ENCODE measurements around the gene ARPC3. TPM values are rescaled to one million over a fixed set of nuclear protein-coding genes. Genes with fewer than 3 reads are reported as not detected.

Gene ARPC3
- total RNA-seq, 1 donor from 2014 or later: 435 TPM

DNA sequence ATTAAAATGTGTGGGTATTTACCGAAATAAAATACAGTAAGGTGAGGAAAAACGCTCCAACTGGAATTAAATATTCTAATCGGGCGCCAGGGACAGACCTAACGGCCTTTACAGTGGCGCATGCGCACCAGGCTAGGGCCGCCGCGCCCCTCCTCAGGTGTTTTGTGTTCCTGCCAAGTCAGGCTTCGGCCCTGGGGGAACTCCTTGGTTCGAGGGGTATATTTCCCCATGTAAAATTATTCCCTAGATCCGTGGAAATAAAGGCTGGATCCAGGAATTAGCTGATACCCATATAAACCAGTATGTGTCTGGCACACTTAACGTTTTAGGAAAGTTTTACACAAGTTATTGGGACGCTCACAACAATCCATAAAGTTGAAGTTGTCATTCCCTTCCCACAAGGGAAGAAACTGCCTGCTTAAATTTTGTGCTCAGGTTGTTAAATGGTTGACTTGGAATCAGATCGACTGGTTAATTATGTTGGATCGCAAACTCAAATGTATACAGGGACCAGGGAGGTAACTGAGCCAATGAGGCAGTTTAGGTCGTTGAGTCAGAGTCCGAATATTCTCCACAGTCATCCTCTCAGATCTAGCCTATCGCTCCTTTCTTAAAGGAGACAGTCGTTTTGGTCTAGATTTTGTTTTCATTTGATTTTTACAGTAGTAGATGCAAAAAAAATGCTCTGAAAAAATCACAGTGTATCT lies 46.0 kb downstream of the ARPC3 start:
- peak; percentile 67 for ATAC-seq (ENCODE audit: low read depth)
- peaks cover 33% of the 10 kb centered on the region for H3K4me1 Mint-ChIP-seq
- intact Hi-C loops (cut with micrococcal nuclease): loop anchor here (1.0 to 2.0 kb wide), 6 partner anchors 27 to 392 kb away; partner anchors contain the start of genes ATP2A2, C12orf76, RAD9B and VPS29
- H3K4me3 Mint-ChIP-seq: peak overlapping the region; percentile 99
- H3K36me3 Mint-ChIP-seq (ENCODE audit: low read depth): peaks cover 29% of the 10 kb centered on the region
- TF ChIP-seq, protein P1, sequence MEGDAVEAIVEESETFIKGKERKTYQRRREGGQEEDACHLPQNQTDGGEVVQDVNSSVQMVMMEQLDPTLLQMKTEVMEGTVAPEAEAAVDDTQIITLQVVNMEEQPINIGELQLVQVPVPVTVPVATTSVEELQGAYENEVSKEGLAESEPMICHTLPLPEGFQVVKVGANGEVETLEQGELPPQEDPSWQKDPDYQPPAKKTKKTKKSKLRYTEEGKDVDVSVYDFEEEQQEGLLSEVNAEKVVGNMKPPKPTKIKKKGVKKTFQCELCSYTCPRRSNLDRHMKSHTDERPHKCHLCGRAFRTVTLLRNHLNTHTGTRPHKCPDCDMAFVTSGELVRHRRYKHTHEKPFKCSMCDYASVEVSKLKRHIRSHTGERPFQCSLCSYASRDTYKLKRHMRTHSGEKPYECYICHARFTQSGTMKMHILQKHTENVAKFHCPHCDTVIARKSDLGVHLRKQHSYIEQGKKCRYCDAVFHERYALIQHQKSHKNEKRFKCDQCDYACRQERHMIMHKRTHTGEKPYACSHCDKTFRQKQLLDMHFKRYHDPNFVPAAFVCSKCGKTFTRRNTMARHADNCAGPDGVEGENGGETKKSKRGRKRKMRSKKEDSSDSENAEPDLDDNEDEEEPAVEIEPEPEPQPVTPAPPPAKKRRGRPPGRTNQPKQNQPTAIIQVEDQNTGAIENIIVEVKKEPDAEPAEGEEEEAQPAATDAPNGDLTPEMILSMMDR (IDR thresholded peaks at IDR 0.05): no peak
- CTCF ChIA-PET: interaction anchor here (1.8 kb wide), 1 partner anchor 27 kb away, joined by 8 read pairs; no protein-coding TSS in a partner anchor
- H3K9me3 Mint-ChIP-seq: no peaks in the 10 kb centered on the region
- peak overlapping the region; percentile 99 for H3K27ac Mint-ChIP-seq
- POLR2A ChIA-PET: interaction anchor here (0.6 to 2.2 kb wide), 6 partner anchors 13 to 76 kb away, joined by 3 to 19 read pairs (median 6); partner anchors contain the start of gene ARPC3
- no peaks in the 10 kb centered on the region for H3K27me3 Mint-ChIP-seq
- DNase-seq: peak; percentile 64

DNA sequence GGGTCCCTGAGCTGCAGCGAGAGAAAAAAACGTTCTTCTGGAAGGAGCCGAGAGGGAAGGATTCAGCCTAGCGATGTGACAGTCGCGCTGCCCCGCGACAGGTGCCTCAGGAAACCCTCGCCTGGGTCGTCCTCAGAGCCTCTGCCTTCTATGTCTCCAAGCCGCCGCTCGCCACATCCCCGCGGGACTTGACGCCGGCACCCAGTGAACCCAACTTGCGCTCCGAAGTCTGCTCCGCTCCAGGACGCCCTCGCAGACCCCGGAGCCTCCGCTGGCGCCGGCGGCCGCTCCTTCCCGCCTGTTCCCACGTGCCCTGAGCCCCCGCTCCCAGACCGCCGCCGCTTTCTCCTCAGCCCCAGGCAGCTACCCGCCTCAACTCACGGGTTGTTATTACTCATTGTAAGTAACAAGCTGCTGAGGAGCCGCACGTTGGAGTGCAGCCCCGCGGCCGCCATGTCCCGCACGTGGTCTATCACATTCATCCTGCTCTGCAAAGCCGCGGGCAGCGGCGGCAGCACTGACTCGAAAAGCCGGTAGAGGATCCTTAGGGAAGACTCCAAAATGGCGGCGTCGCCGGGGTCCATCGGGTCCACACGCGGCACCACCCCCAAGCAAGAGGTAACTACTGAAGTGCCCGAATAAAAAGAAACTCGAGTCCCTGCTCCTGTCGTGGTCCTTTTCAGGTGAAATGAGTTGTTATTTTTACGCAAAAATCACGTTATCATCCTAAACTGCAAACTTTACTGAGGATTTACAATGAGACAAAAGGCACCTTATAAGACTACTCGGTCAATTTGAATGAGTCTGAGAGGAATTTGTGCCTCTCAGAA lies 46.8 kb downstream of the ARPC3 start, which contains the start of gene ANAPC7:
ANAPC7 (minus strand) TSS at position 563 of the 830 bp plus-strand sequence; CDS start at position 482, 81 bp downstream.
- H3K27me3 Mint-ChIP-seq: no peaks in the 10 kb centered on the region
- peaks cover 32% of the 10 kb centered on the region for H3K36me3 Mint-ChIP-seq (ENCODE audit: low read depth)
- H3K27ac Mint-ChIP-seq: peak within 1 kb of the TSS; percentile 99
- H3K4me3 Mint-ChIP-seq: peak within 1 kb of the TSS; percentile 99
- intact Hi-C loops (cut with micrococcal nuclease): loop anchor here (1.0 to 2.0 kb wide), 6 partner anchors 28 to 391 kb away; partner anchors contain the start of genes ATP2A2, C12orf76, RAD9B and VPS29
- no peaks in the 10 kb centered on the region for H3K9me3 Mint-ChIP-seq
- DNase-seq: peak; percentile 73
- peak; percentile 94 for ATAC-seq (ENCODE audit: low read depth)
- ChIA-PET CTCF (interaction anchor here (1.8 kb wide), 1 partner anchor 28 kb away, joined by 8 read pairs; no protein-coding TSS in a partner anchor), POLR2A (interaction anchor here (0.6 to 2.2 kb wide), 8 partner anchors 13 to 123 kb away, joined by 3 to 19 read pairs (median 6); partner anchors contain the start of gene ARPC3)
- TF ChIP-seq, protein P1 (IDR thresholded peaks at IDR 0.05): no peak
- H3K4me1 Mint-ChIP-seq: peaks cover 33% of the 10 kb centered on the region

Other genes starting within 250 kb of the ARPC3 start
- gene ATP2A2, start 169.1 kb downstream of the ARPC3 start, total RNA-seq: 94.8 and 100 TPM in 2 replicates
- gene ANAPC7, start 46.6 kb downstream of the ARPC3 start, total RNA-seq: 69.8 and 76.2 TPM in 2 replicates
- 17.0 and 19.0 TPM in 2 replicates for gene GPN3, start 17.9 kb upstream of the ARPC3 start, total RNA-seq
- 9.7 and 9.9 TPM in 2 replicates for gene FAM216A, start 18.5 kb upstream of the ARPC3 start, total RNA-seq
- gene VPS29, start 51.8 kb upstream of the ARPC3 start, total RNA-seq: 99.6 and 117 TPM in 2 replicates
- 1.2 and 1.3 TPM in 2 replicates for gene RAD9B, start 52.0 kb upstream of the ARPC3 start, total RNA-seq
- 34.5 and 40.8 TPM in 2 replicates for gene PPTC7, start 133.0 kb upstream of the ARPC3 start, total RNA-seq
- gene TCTN1, start 163.8 kb upstream of the ARPC3 start, total RNA-seq: 22.4 and 29.5 TPM in 2 replicates
- gene HVCN1, start 238.8 kb upstream of the ARPC3 start, total RNA-seq: 80.7 and 83.9 TPM in 2 replicates